Loucy (cell line): ENCODE data around the gene ATP5MK.
"Not testable (repeated sequence)": the region's sequence is repeated elsewhere in the genome, so short reads cannot be mapped to it uniquely, and the experiment has no call there.

ENCODE experiments used
- H2AFZ ChIP-seq: fragments of 200-600 bp; sonication (generic); 2 replicates; pipeline ENCODE4 v1.6.0; 2016; ENCODE audit warnings: antibody characterized with exemption, mild to moderate bottlenecking, low read length, moderate library complexity
- H3F3A ChIP-seq: fragments of 200-600 bp; 2 replicates; pipeline ENCODE4 v1.6.0; 2016; ENCODE audit warnings: antibody characterized with exemption, low read depth, mild to moderate bottlenecking
- H3K27me3 ChIP-seq: fragments of 200-600 bp; sonication (generic); 2 replicates; pipeline ENCODE4 v1.6.1; 2014; ENCODE audit warnings: low read length, mild to moderate bottlenecking; ENCODE audit not compliant: insufficient read depth, poor library complexity, severe bottlenecking
- H3K36me3 ChIP-seq: fragments of 200-600 bp; sonication (generic); 2 replicates; pipeline ENCODE4 v1.6.1; 2016; ENCODE audit warnings: low read length; ENCODE audit not compliant: insufficient read depth
- H3K4me1 ChIP-seq: fragments of 200-600 bp; sonication (generic); 2 replicates; pipeline ENCODE4 v1.5.1; 2014; ENCODE audit warnings: low read length, mild to moderate bottlenecking; ENCODE audit not compliant: insufficient read depth, poor library complexity, severe bottlenecking
- H3K4me2 ChIP-seq: fragments of 200-600 bp; sonication (generic); 2 replicates; pipeline ENCODE4 v1.6.0; 2014; ENCODE audit warnings: antibody characterized with exemption, low read length, low read depth, mild to moderate bottlenecking; ENCODE audit not compliant: poor library complexity, severe bottlenecking
- H3K4me3 ChIP-seq: fragments of 200-600 bp; sonication (generic); 2 replicates; pipeline ENCODE4 v1.5.1; 2014; ENCODE audit warnings: low read length, mild to moderate bottlenecking, mixed read lengths; ENCODE audit not compliant: poor library complexity, severe bottlenecking
- H3K79me2 ChIP-seq: fragments of 200-600 bp; sonication (generic); 2 replicates; pipeline ENCODE4 v1.6.1; 2014; ENCODE audit warnings: low read length; ENCODE audit not compliant: insufficient read depth
- H3K9ac ChIP-seq: fragments of 200-600 bp; sonication (generic); 2 replicates; pipeline ENCODE4 v1.6.0; 2014; ENCODE audit warnings: mild to moderate bottlenecking, low read depth, low read length, moderate library complexity; ENCODE audit not compliant: poor library complexity, severe bottlenecking
- H3K9me2 ChIP-seq: fragments of 200-600 bp; sonication (generic); replicated peaks from 2 replicates; pipeline ENCODE4 v1.6.1; 2016; ENCODE audit warnings: low read depth, low read length, mixed read lengths
- H3K9me3 ChIP-seq: fragments of 200-600 bp; sonication (generic); 2 replicates; pipeline ENCODE4 v1.6.1; 2014; ENCODE audit warnings: mild to moderate bottlenecking, antibody characterized with exemption, low read length, low read depth; ENCODE audit not compliant: insufficient read depth
- H4K20me1 ChIP-seq: fragments of 200-600 bp; sonication (generic); 2 replicates; pipeline ENCODE4 v1.6.0; 2014; ENCODE audit warnings: antibody characterized with exemption, low read length, mild to moderate bottlenecking; ENCODE audit not compliant: insufficient read depth, poor library complexity, severe bottlenecking
- CTCF ChIP-seq: fragments of 200-600 bp; sonication (generic); conservative IDR thresholded peaks from 2 replicates; pipeline ENCODE4 v1.5.1; 2014; ENCODE audit warnings: mild to moderate bottlenecking, antibody characterized with exemption, low read length
- EZH2phosphoT487 ChIP-seq: fragments of 200-600 bp; IDR thresholded peaks from 2 replicates; pipeline ENCODE4 v1.6.1; 2018; ENCODE audit warnings: antibody characterized with exemption, mild to moderate bottlenecking, moderate library complexity, borderline replicate concordance

The ATP5MK gene

GRCh38 chr10:103355906-103356599, 40.2 kb downstream of the ATP5MK start:
- Histone ChIP-seq H3K9ac (no peak overlapping the region), H3F3A (no peaks in the 10 kb centered on the region), H3K9me2 (no peaks in the 10 kb centered on the region), H4K20me1 (no peaks in the 10 kb centered on the region), H3K79me2 (no peaks in the 10 kb centered on the region), H3K9me3 (no peaks in the 10 kb centered on the region), H3K36me3 (no peaks in the 10 kb centered on the region), H3K4me1 (peaks cover 3% of the 10 kb centered on the region), H3K27me3 (no peaks in the 10 kb centered on the region), H3K4me2 (no peak overlapping the region), H3K4me3 (no peak overlapping the region), H2AFZ (no peak overlapping the region)
- TF ChIP-seq CTCF: no peak
- TF ChIP-seq EZH2phosphoT487: no peak

- H3K79me2 ChIP-seq: peaks cover 12% of the 10 kb centered on the region
- not testable (repeated sequence) for H3K9me3 ChIP-seq, H3K4me2 ChIP-seq, H3K9ac ChIP-seq, H3K9me2 ChIP-seq, H3K4me1 ChIP-seq, H3K36me3 ChIP-seq, H2AFZ ChIP-seq, H3K4me3 ChIP-seq, H3K27me3 ChIP-seq, H4K20me1 ChIP-seq, H3F3A ChIP-seq
These were observed 41.7 kb downstream of the ATP5MK start for GRCh38 chr10:103354567-103354966.

- Histone ChIP-seq H3K4me3 (no peak overlapping the region), H3K9ac (no peak overlapping the region), H3K36me3 (no peaks in the 10 kb centered on the region), H3K9me2 (no peaks in the 10 kb centered on the region), H2AFZ (peak overlapping the region; percentile 74; the same call in 1 of the 2 replicates), H3F3A (no peaks in the 10 kb centered on the region), H4K20me1 (peaks cover 9% of the 10 kb centered on the region), H3K4me2 (no peak overlapping the region), H3K79me2 (peaks cover 25% of the 10 kb centered on the region), H3K4me1 (peaks cover 15% of the 10 kb centered on the region), H3K27me3 (no peaks in the 10 kb centered on the region), H3K9me3 (no peaks in the 10 kb centered on the region)
- TF ChIP-seq EZH2phosphoT487 (no peak), CTCF (peak; percentile 43)
These were observed 43.0 kb downstream of the ATP5MK start for GRCh38 chr10:103353281-103353680.
